Measurements from ENCODE around the gene FGGY.

FGGY gene

GRCh38 chr1:59452026-59452425, 155.1 kb downstream of the FGGY start:
- Histone ChIP-seq H3K4me3 (ENCODE audit: low read depth, low read length) (no peak overlapping the region), H3K27ac (ENCODE audit: extremely low read depth, low read depth, low read length) (no peak overlapping the region), H3K9me3 (ENCODE audit: control insufficient read depth, insufficient read depth, low read depth, low read length) (no peaks in the 10 kb centered on the region), H3K36me3 (ENCODE audit: control insufficient read depth in 2 of 2, insufficient read depth in 1 of 2, low read length in 2 of 2) (no peaks in the 10 kb centered on the region), H3K4me1 (ENCODE audit: control insufficient read depth, insufficient read depth, low read length) (no peaks in the 10 kb centered on the region; the same call in 1 of the 2 replicates)
- ChIA-PET CTCF (no interaction called here), POLR2A (no interaction called here)
- TF ChIP-seq ZNF560 (tag by site-specific recombination; IDR thresholded peaks at IDR 0.05; ENCODE audit: borderline replicate concordance): no peak
- no peak for TF ChIP-seq ZNF624 (tag by site-specific recombination; IDR thresholded peaks at IDR 0.05)
- no peak for TF ChIP-seq ZNF571 (tag by site-specific recombination; IDR thresholded peaks at IDR 0.05)
- no peak for TF ChIP-seq OVOL3 (tag by site-specific recombination; IDR thresholded peaks at IDR 0.05)
- TF ChIP-seq, protein P1, sequence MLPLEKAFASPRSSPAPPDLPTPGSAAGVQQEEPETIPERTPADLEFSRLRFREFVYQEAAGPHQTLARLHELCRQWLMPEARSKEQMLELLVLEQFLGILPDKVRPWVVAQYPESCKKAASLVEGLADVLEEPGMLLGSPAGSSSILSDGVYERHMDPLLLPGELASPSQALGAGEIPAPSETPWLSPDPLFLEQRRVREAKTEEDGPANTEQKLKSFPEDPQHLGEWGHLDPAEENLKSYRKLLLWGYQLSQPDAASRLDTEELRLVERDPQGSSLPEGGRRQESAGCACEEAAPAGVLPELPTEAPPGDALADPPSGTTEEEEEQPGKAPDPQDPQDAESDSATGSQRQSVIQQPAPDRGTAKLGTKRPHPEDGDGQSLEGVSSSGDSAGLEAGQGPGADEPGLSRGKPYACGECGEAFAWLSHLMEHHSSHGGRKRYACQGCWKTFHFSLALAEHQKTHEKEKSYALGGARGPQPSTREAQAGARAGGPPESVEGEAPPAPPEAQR (tag by site-specific recombination; IDR thresholded peaks at IDR 0.05): no peak

GRCh38 chr1:59452559-59452958, 155.7 kb downstream of the FGGY start:
- CTCF ChIA-PET: no interaction called here
- H3K27ac ChIP-seq (ENCODE audit: extremely low read depth, low read depth, low read length): no peak overlapping the region
- no peaks in the 10 kb centered on the region; the same call in 1 of the 2 replicates for H3K4me1 ChIP-seq (ENCODE audit: control insufficient read depth, insufficient read depth, low read length)
- POLR2A ChIA-PET: no interaction called here
- H3K36me3 ChIP-seq (ENCODE audit: control insufficient read depth in 2 of 2, insufficient read depth in 1 of 2, low read length in 2 of 2): no peaks in the 10 kb centered on the region
- TF ChIP-seq ZSCAN5A (tag by site-specific recombination; IDR thresholded peaks at IDR 0.05): no peak
- TF ChIP-seq ELK4 (IDR thresholded peaks at IDR 0.05; ENCODE audit: borderline replicate concordance, low read depth, low read length): no peak
- TF ChIP-seq ZNF549 (tag by site-specific recombination; IDR thresholded peaks at IDR 0.05): no peak
- TF ChIP-seq ZNF701 (tag by site-specific recombination; IDR thresholded peaks at IDR 0.05): no peak
- no peak for TF ChIP-seq ZNF391 (tag by site-specific recombination; IDR thresholded peaks at IDR 0.05; ENCODE audit: borderline replicate concordance, low read depth)
- TF ChIP-seq YY1 (tag by site-specific recombination; IDR thresholded peaks at IDR 0.05): no peak
- TF ChIP-seq ZNF530 (tag by site-specific recombination; IDR thresholded peaks at IDR 0.05; ENCODE audit: low read depth): no peak
- TF ChIP-seq ZNF248 (tag by site-specific recombination; IDR thresholded peaks at IDR 0.05): no peak
- no peak for TF ChIP-seq ZNF561 (tag by site-specific recombination; IDR thresholded peaks at IDR 0.05; ENCODE audit: borderline replicate concordance)
- TF ChIP-seq, protein P2, sequence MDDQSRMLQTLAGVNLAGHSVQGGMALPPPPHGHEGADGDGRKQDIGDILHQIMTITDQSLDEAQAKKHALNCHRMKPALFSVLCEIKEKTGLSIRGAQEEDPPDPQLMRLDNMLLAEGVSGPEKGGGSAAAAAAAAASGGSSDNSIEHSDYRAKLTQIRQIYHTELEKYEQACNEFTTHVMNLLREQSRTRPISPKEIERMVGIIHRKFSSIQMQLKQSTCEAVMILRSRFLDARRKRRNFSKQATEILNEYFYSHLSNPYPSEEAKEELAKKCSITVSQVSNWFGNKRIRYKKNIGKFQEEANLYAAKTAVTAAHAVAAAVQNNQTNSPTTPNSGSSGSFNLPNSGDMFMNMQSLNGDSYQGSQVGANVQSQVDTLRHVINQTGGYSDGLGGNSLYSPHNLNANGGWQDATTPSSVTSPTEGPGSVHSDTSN (CRISPR knock-in tag; IDR thresholded peaks at IDR 0.05): no peak
- no peak for TF ChIP-seq MZF1 (tag by site-specific recombination; IDR thresholded peaks at IDR 0.05; ENCODE audit: borderline replicate concordance)
- TF ChIP-seq ZNF23 (tag by site-specific recombination; IDR thresholded peaks at IDR 0.05; ENCODE audit: borderline replicate concordance): no peak
- no peak for TF ChIP-seq REST (tag by site-specific recombination; IDR thresholded peaks at IDR 0.05)
- TF ChIP-seq ZNF366 (tag by site-specific recombination; conservative IDR thresholded peaks at IDR 0.05): no peak
- no peak for TF ChIP-seq HOXD13 (CRISPR knock-in tag; IDR thresholded peaks at IDR 0.05; ENCODE audit: borderline replicate concordance)
- no peak for TF ChIP-seq ZNF791 (tag by site-specific recombination; IDR thresholded peaks at IDR 0.05)
- TF ChIP-seq ZNF223 (tag by site-specific recombination; IDR thresholded peaks at IDR 0.05): no peak
- TF ChIP-seq ZNF571 (tag by site-specific recombination; IDR thresholded peaks at IDR 0.05): no peak
- no peak for TF ChIP-seq ZNF639 (tag by site-specific recombination; IDR thresholded peaks at IDR 0.05)
- no peaks in the 10 kb centered on the region for H3K9me3 ChIP-seq (ENCODE audit: control insufficient read depth, insufficient read depth, low read depth, low read length)
- H3K4me3 ChIP-seq (ENCODE audit: low read depth, low read length): no peak overlapping the region

Data from HEK293 (cell line).